ENCODE data around the gene EDC4.
A peak's percentile ranks its signal among the peaks of the same experiment; 100 is the strongest.
"Not testable (repeated sequence)": the region's sequence is repeated elsewhere in the genome, so short reads cannot be mapped to it uniquely, and the experiment has no call there.

EDC4 gene

DNA sequence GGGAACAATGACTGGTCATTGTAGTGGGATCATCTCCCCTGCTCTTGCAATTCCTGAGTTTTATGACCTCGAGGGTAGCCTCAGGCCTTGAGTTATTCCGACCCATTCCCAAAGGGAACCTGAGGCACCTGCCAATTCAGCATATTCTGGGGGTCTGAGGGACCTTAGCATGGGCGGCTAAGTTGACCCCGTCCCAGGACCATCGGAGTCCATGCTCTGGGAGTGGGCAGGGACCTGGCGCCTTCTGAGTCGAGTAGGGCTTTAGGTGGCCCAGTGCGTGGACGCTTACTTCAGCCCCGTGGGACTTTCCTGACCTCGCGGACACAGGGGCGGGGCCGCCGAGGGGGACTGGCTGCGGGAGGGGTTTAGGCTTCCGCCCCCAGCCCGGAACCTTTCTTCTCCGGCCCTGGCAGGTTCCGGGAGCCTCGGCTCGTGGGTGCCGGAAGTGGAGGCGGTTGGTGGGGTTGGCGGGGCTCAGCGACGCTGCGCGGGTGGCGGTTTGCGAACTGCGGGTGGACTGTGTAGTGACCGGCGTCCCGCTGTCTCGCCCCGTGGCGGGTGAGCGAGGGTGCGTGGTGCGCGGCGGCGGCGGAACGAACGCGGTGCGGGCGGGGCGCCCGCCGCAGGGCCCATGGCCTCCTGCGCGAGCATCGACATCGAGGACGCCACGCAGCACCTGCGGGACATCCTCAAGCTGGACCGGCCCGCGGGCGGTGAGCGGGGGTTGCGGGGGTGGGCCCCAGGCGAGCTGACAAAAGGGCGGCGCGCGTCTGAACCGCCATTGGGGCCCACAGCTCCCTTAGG lies at the start of gene EDC4:
Gene EDC4, plus strand, starts transcription at position 422 of the 804 bp plus-strand sequence. Its CDS starts 210 bp downstream, at position 632.
- peak; percentile 88 for DNase-seq

DNA sequence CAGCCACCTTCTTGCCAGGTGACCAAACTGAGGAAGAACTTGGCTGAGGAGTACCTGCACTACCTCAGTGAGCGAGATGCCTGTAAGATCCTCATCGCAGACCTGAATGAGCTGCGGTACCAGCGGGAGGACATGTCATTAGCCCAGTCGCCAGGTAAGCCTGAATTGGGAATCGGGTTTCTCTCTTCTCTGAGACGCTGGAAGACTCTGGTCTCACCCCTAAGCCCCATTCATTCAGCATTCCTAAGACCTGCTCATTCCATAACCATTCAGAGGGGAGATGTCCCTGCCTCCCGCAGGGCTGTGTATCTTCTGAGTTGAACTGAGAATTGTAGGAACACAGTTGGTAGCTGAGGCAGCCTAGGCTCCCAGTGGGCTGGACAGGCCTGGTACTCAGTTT lies 47.7 kb upstream of the EDC4 start:
- no peak for DNase-seq

DNA sequence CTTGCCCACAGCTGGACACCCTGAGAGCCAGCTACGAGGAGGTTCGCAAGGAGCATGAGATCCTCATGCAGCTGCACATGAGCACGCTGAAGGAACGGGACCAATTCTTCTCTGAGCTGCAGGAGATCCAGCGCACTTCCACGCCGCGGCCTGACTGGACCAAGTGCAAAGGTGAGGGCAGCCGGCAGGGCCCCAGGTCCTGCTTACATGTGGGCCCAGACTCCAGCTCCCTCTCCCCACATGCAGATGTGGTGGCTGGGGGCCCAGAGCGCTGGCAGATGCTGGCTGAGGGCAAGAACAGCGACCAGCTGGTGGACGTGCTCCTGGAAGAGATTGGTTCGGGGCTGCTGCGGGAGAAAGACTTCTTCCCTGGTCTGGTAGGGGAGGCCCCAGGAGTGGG lies 46.9 kb upstream of the EDC4 start:
- DNase-seq = no peak

GRCh38 chr16:67828651-67829050 lies 44.2 kb upstream of the EDC4 start:
- DNase-seq = no peak

DNA sequence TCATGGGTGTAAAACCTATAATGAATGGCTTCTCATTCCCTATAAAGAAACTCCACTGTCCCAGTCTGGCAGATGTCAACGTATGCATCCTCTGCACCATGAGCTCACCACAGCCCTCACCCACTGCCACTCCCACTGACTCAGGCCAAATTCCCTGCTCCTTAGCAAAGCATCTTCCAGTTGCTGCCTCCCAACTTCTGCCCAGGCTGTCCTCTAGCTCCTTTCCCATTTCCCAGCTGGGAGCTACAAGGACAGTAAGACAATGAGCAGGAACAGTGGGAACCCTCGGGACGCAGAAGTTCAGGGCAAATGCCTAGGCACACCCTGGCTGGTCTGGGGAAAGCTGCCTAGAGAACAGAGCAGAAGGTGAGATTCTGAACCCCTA lies 39.8 kb upstream of the EDC4 start:
- no peak for DNase-seq

DNA sequence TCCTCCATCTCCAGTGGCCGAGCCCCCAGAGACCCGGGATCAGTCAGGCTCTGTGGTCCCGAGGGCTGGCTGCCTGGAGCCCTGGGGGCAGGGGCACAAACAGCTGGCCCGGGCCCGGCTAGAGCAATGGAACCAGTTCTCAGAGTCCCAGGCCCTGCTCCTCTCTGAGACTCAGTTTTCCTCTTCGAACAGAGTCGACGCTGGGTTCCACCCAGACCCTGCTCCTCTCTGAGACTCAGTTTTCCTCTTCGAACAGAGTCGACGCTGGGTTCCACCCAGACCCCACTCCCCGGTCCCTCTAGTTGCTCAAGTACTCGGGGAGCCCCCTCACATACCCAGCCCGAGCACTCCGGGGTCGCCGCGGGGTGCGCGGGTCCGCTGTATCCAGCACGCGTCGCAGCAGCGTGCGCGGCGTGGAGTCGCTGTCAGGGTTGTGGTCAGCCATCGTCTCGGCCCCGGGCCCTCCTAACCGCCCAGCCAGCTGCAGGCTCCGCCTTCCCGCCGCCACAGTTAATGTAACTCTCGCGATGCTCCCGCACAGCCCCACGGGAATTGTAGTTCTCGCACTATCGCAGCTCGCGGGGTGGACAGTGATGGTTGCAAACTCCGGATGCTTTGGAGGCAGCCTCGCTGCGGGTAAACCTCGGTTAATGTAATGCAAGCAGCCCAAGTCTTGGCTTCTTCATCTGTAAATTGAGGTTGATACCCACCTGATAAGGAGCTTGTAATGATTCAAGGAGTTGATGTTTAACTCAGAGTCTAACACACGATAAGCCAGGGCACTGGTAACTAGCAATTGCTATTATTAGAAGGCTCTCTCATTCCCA lies 39.2 kb upstream of the EDC4 start:
- peak; percentile 92 for DNase-seq

DNA sequence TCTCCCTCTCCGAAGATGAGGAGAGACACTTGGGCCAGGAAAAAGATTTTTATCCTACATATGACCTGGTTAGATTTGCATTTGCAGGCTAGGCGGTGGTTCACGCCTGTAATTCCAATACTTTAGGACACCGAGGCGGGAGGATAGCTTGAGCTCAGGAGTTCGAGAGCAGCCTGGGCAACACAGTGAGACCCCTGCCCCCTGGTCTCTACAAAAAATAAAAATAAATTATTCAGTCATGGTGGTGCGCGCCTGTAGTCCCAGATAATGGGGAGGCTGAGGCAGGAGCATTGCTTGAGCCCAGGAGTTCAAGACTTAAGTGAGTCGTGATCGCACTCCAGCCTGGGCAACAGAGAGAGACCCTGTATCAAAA lies 38.6 kb upstream of the EDC4 start:
- DNase-seq = no peak

- DNase-seq = not testable (repeated sequence)
These were observed 35.7 kb upstream of the EDC4 start for GRCh38 chr16:67837190-67837589.

- DNase-seq = no peak
These were observed 35.0 kb upstream of the EDC4 start for GRCh38 chr16:67837811-67838210.

- DNase-seq = no peak
These were observed 31.5 kb upstream of the EDC4 start for GRCh38 chr16:67841198-67841815.

- DNase-seq = peak; percentile 92
These were observed 30.9 kb upstream of the EDC4 start, which contains the start of gene THAP11 for GRCh38 chr16:67841816-67842508. Gene THAP11 (plus strand): TSS chr16:67842320. CDS start chr16:67842555, 235 bp downstream.

DNA sequence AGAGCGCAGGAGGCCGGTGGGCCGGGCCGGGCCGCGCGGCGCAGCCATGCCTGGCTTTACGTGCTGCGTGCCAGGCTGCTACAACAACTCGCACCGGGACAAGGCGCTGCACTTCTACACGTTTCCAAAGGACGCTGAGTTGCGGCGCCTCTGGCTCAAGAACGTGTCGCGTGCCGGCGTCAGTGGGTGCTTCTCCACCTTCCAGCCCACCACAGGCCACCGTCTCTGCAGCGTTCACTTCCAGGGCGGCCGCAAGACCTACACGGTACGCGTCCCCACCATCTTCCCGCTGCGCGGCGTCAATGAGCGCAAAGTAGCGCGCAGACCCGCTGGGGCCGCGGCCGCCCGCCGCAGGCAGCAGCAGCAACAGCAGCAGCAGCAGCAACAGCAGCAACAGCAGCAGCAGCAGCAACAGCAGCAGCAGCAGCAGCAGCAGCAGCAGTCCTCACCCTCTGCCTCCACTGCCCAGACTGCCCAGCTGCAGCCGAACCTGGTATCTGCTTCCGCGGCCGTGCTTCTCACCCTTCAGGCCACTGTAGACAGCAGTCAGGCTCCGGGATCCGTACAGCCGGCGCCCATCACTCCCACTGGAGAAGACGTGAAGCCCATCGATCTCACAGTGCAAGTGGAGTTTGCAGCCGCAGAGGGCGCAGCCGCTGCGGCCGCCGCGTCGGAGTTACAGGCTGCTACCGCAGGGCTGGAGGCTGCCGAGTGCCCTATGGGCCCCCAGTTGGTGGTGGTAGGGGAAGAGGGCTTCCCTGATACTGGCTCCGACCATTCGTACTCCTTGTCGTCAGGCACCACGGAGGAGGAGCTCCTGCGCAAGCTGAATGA lies 30.1 kb upstream of the EDC4 start:
- DNase-seq = peak; percentile 57

DNA sequence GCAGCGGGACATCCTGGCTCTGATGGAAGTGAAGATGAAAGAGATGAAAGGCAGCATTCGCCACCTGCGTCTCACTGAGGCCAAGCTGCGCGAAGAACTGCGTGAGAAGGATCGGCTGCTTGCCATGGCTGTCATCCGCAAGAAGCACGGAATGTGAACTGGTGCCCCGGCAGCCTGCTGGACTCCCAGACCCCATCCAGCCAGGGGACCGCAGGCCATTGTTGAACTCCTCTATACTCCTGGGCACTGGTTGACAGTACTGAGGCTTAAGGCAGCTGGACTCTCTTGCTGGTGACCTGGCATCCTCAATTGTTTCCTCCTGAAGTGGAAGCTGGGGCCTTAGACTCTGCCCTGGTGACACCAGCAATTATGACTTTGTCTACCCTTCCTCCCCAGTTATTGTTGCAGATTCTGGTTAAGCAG lies 29.5 kb upstream of the EDC4 start:
- no peak for DNase-seq

- DNase-seq = no peak
These were observed 28.4 kb upstream of the EDC4 start for GRCh38 chr16:67844497-67844896.

DNA sequence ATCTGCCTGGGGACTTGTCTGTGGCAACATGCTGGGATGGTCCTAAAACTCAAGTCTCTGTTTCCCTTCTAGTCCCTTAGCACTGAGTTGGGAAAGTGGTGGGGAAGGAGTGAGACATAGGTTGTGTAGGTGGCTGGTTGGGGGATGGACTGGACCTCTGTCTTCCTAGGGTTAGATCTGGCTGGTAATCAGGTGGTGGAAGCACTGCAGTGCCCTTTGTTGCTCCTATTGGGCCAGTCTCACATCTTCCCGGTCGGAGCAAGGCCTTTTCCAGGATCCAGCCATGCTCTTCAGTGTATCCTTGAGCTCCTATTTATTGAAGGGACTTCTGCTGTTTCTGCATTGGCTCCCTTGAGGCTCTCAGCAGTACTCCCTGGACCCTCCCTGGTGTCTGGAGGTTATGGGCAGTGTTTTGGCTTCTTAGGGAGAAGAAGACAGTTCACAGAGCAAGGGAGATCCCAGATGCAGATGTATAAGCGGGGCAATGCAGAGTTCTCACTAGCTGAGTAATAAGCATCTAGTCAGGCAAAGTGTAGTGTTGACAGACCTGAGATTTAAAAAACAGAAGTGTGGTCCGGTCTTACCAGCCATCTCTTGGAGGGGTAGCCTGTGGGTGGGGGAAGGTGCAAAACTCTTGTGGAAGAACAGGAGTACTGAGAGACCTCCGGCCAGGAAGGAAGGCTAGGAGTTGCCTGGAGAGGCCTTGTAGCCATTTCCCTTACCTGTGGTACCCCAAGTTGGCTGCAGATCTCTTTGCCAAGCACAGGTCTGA lies 27.4 kb upstream of the EDC4 start:
- no peak for DNase-seq

- no peak for DNase-seq
These were observed 26.9 kb upstream of the EDC4 start for GRCh38 chr16:67846063-67846319.

GRCh38 chr16:67846320-67847063 lies 26.4 kb upstream of the EDC4 start, which contains the start of gene NUTF2:
Gene NUTF2 (plus strand): TSS chr16:67846933. CDS start chr16:67865131, 18,198 bp downstream.
- DNase-seq = peak; percentile 95

- DNase-seq = no peak
These were observed 25.6 kb upstream of the EDC4 start, which contains the start of gene CENPT for GRCh38 chr16:67847064-67847861. Gene CENPT (minus strand): TSS chr16:67847693. CDS start chr16:67833859, 13,834 bp downstream.

DNA sequence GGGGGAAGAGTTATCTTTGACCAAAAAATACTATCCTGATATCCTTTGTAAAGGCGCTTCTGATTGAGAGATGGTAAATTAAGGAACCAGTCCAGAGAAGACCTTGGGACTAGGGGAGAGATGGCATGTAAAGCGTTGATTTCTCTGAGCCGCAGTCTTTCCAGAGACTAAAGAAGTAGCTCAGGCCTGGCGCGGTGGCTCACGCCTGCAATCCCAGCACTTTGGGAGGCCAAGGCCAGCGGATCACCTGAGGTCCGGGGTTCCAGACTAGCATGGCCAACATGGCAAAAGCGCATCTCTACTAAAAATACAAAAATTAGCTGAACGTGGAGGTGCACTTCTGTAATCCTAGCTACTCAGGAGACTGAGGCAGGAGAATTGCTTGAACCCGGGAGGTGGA lies 24.7 kb upstream of the EDC4 start:
- DNase-seq = no peak

DNA sequence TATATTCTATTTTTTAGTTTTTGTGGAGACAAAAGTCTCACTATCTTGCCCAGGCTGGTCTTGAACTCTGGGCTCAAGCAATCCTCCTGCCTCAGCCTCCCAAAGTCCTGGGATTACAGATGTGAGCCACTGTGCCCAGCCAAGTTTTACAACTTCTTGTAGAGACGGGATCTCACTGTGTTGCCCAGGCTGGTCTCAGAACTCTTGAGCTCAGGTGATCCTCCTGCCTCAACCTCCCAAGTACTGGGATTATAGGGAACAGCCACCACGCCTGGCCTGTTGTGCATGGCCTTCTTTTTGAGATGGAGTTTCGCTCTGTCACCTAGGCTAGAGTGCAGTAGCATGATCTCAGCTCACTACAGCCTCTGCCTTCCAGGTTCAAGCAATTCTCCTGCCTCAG lies 19.2 kb upstream of the EDC4 start:
- no peak for DNase-seq

Data from stimulated activated CD4-positive, alpha-beta T cell treated with anti-CD3 and anti-CD28 coated beads, Interleukin-4, amount 100 ng/mL, for 1 hour (primary cell).